ENCODE measurements around the gene GOLT1B. TPM values are rescaled to one million over a fixed set of nuclear protein-coding genes. Genes with fewer than 3 reads are reported as not detected.

GOLT1B gene
- total RNA-seq, 5 donors from 2014 or later (not counting 1 experiment from before 2014, with no cell fraction given), result 27.7 to 37.7 (median 35.1) TPM

DNA sequence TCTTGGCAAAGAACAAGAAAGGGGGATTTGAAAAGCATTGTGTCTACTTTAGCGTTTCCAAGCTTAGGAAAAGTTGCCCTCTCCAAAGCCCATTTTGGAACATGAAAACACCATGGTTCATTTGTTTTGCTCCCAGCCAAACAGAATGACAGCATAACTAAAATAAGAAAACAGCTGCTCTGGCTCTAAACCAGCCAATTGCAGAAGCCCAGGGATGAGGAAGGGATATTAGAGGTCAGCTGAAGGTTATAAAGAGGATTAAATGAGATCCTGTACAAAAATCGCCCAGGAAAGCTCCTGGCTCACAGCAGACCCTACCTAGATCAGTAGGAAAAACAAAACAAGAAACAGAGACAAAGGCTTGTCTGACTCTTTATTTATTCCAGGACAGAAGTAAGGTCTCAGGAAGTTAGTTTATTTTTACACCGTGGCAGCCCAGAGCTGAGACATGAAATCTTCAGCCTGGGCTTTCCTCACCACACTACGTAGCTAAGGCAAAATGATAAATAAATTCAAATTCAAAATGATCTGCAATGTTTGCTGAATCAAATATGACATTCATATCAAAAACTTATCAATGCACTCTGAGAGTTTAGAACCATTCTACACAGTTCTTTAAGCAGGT, 50.4 kb downstream of the GOLT1B start:
- POLR2A ChIA-PET, result no interaction called here
- ATAC-seq (replicated peaks in 1 of 4) (no peak), DNase-seq (no peak)
- no CpG with 5 or more reads among the region's 4 CpGs for WGBS (ENCODE audit: insufficient coverage)
- no peaks in the 10 kb centered on the region for H3K27me3 Mint-ChIP-seq
- no peaks in the 10 kb centered on the region for H3K4me1 Mint-ChIP-seq
- CTCF ChIA-PET, result no interaction called here
- Histone ChIP-seq H3K9me3 (no peaks in the 10 kb centered on the region), H3K4me3 (ENCODE audit: control insufficient read depth in 1 of 2, extremely low read depth in 1 of 2, low read length in 1 of 2) (no peak overlapping the region), H3K36me3 (ENCODE audit: control insufficient read depth in 2 of 2, extremely low read depth in 1 of 2, insufficient read depth in 1 of 2, low read length in 1 of 2) (no peaks in the 10 kb centered on the region), H3K27me3 (replicated peaks in 1 of 2; ENCODE audit: control insufficient read depth in 2 of 2, extremely low read depth in 1 of 2, insufficient read depth in 2 of 2, low read length in 1 of 2) (no peaks in the 10 kb centered on the region), H3K4me1 (ENCODE audit: control insufficient read depth in 1 of 2, extremely low read depth in 1 of 2, insufficient read depth in 2 of 2, low read length in 2 of 2) (no peaks in the 10 kb centered on the region), H3K27ac (ENCODE audit: low read length) (no peak overlapping the region)
- H3K27ac Mint-ChIP-seq, result no peak overlapping the region
- no peaks in the 10 kb centered on the region for H3K9me3 Mint-ChIP-seq
- H3K4me3 Mint-ChIP-seq, result no peak overlapping the region
- no peaks in the 10 kb centered on the region for H3K36me3 Mint-ChIP-seq

GRCh38 chr12:21552635-21553328, 51.2 kb downstream of the GOLT1B start:
- ChIA-PET CTCF (no interaction called here), POLR2A (no interaction called here)
- Mint-ChIP-seq H3K9me3 (no peaks in the 10 kb centered on the region), H3K36me3 (no peaks in the 10 kb centered on the region), H3K4me3 (no peak overlapping the region), H3K27ac (no peak overlapping the region), H3K27me3 (no peaks in the 10 kb centered on the region), H3K4me1 (no peaks in the 10 kb centered on the region)
- H3K9me3 ChIP-seq, result no peaks in the 10 kb centered on the region
- DNase-seq, result no peak
- 28% methylated on average over 2 of the region's 6 CpGs for WGBS (ENCODE audit: insufficient coverage)
- no peak for ATAC-seq (replicated peaks in 1 of 4)
- no peak overlapping the region for H3K27ac ChIP-seq (ENCODE audit: low read length)
- no peaks in the 10 kb centered on the region for H3K4me1 ChIP-seq (ENCODE audit: control insufficient read depth in 1 of 2, extremely low read depth in 1 of 2, insufficient read depth in 2 of 2, low read length in 2 of 2)
- H3K27me3 ChIP-seq (replicated peaks in 1 of 2; ENCODE audit: control insufficient read depth in 2 of 2, extremely low read depth in 1 of 2, insufficient read depth in 2 of 2, low read length in 1 of 2), result no peaks in the 10 kb centered on the region
- no peak overlapping the region for H3K4me3 ChIP-seq (ENCODE audit: control insufficient read depth in 1 of 2, extremely low read depth in 1 of 2, low read length in 1 of 2)
- H3K36me3 ChIP-seq (ENCODE audit: control insufficient read depth in 2 of 2, extremely low read depth in 1 of 2, insufficient read depth in 1 of 2, low read length in 1 of 2), result no peaks in the 10 kb centered on the region

DNA sequence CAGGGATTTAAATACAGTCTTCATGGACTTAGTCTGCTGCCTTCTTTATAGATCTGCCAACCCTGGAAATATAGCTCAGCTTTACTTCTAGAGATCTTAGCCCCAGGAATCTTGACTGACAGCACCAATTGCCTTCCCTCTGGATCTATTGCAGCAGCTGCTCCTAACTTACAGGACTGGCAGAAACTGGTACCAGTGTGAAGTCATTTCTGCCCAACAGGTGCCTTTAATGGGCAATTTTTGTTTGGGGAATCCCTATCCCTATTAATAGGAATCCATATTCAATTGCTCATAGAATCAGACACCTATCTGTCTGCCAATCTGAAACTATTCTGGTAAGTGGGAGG, 51.7 kb downstream of the GOLT1B start:
- Mint-ChIP-seq H3K27me3 (no peaks in the 10 kb centered on the region), H3K9me3 (no peaks in the 10 kb centered on the region), H3K27ac (no peak overlapping the region), H3K4me3 (no peak overlapping the region), H3K36me3 (peaks cover 3% of the 10 kb centered on the region), H3K4me1 (no peaks in the 10 kb centered on the region)
- H3K27ac ChIP-seq (ENCODE audit: low read length), result no peak overlapping the region
- ChIA-PET CTCF (no interaction called here), POLR2A (no interaction called here)
- H3K9me3 ChIP-seq, result no peaks in the 10 kb centered on the region
- H3K4me3 ChIP-seq (ENCODE audit: control insufficient read depth in 1 of 2, extremely low read depth in 1 of 2, low read length in 1 of 2), result no peak overlapping the region
- no peaks in the 10 kb centered on the region for H3K27me3 ChIP-seq (replicated peaks in 1 of 2; ENCODE audit: control insufficient read depth in 2 of 2, extremely low read depth in 1 of 2, insufficient read depth in 2 of 2, low read length in 1 of 2)
- DNase-seq (no peak), ATAC-seq (replicated peaks in 1 of 4) (no peak)
- no peaks in the 10 kb centered on the region for H3K36me3 ChIP-seq (ENCODE audit: control insufficient read depth in 2 of 2, extremely low read depth in 1 of 2, insufficient read depth in 1 of 2, low read length in 1 of 2)
- H3K4me1 ChIP-seq (ENCODE audit: control insufficient read depth in 1 of 2, extremely low read depth in 1 of 2, insufficient read depth in 2 of 2, low read length in 2 of 2), result no peaks in the 10 kb centered on the region

DNA sequence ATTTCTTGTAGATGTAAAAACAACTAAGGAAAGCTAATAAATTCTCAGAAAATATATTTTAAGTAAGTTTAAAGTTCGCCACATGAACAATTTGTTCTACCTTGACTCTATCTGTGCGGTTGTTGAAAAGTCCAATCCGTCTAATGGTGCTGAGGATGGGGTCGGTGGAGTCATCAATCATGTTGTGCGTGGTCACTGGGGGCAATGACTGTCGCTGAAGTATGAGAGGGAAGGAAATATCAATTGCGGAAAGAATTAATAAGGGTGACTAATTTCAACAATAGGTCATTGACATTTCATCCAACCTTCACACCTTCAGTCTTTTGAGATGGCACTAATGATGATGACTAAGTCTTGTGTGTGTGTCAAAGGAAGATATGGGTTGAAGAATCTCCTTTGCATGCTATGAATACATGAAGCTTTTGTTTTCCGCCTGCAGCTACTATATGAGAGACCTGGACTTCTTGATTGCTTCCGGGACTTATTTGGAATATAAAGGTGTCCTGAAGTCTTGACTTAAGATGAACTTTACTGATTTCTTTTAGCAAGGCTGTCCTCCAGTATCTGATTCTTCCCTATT, 56.6 kb downstream of the GOLT1B start:
- WGBS (ENCODE audit: insufficient coverage), result no CpG with 5 or more reads among the region's 9 CpGs
- POLR2A ChIA-PET, result interaction anchor here in 1 of 2 donors (0.6 kb wide), 1 partner anchor 499 kb away, joined by 4 read pairs; no protein-coding TSS in a partner anchor

GRCh38 chr12:21559855-21560569, 58.4 kb downstream of the GOLT1B start:
- ChIA-PET CTCF (no interaction called here), POLR2A (no interaction called here)
- Histone ChIP-seq H3K4me1 (ENCODE audit: control insufficient read depth in 1 of 2, extremely low read depth in 1 of 2, insufficient read depth in 2 of 2, low read length in 2 of 2) (no peaks in the 10 kb centered on the region), H3K27me3 (replicated peaks in 1 of 2; ENCODE audit: control insufficient read depth in 2 of 2, extremely low read depth in 1 of 2, insufficient read depth in 2 of 2, low read length in 1 of 2) (no peaks in the 10 kb centered on the region), H3K9me3 (no peaks in the 10 kb centered on the region), H3K36me3 (ENCODE audit: control insufficient read depth in 2 of 2, extremely low read depth in 1 of 2, insufficient read depth in 1 of 2, low read length in 1 of 2) (no peaks in the 10 kb centered on the region), H3K27ac (ENCODE audit: low read length) (no peak overlapping the region), H3K4me3 (ENCODE audit: control insufficient read depth in 1 of 2, extremely low read depth in 1 of 2, low read length in 1 of 2) (no peak overlapping the region)
- peaks cover 0 to 2% (median 0%) of the 10 kb centered on the region in 3 donors for H3K4me1 Mint-ChIP-seq
- WGBS (ENCODE audit: insufficient coverage), result no CpG with 5 or more reads among the region's 7 CpGs
- H3K36me3 Mint-ChIP-seq, result peaks cover 3% of the 10 kb centered on the region
- H3K27me3 Mint-ChIP-seq, result peaks cover 0 to 4% of the 10 kb centered on the region in 2 donors
- no peaks in the 10 kb centered on the region for H3K9me3 Mint-ChIP-seq
- no peak overlapping the region for H3K4me3 Mint-ChIP-seq
- DNase-seq, result no peak
- ATAC-seq (replicated peaks in 1 of 4), result no peak
- no peak overlapping the region for H3K27ac Mint-ChIP-seq

More for the DNA sequence above, 56.6 kb downstream of the GOLT1B start:
- CTCF ChIA-PET, result no interaction called here
- DNase-seq (no peak), ATAC-seq (replicated peaks in 1 of 4) (no peak)
- Histone ChIP-seq H3K4me3 (ENCODE audit: control insufficient read depth in 1 of 2, extremely low read depth in 1 of 2, low read length in 1 of 2) (no peak overlapping the region), H3K9me3 (no peaks in the 10 kb centered on the region), H3K27me3 (replicated peaks in 1 of 2; ENCODE audit: control insufficient read depth in 2 of 2, extremely low read depth in 1 of 2, insufficient read depth in 2 of 2, low read length in 1 of 2) (no peaks in the 10 kb centered on the region), H3K27ac (ENCODE audit: low read length) (no peak overlapping the region), H3K36me3 (ENCODE audit: control insufficient read depth in 2 of 2, extremely low read depth in 1 of 2, insufficient read depth in 1 of 2, low read length in 1 of 2) (no peaks in the 10 kb centered on the region), H3K4me1 (ENCODE audit: control insufficient read depth in 1 of 2, extremely low read depth in 1 of 2, insufficient read depth in 2 of 2, low read length in 2 of 2) (no peaks in the 10 kb centered on the region)
- Mint-ChIP-seq H3K4me1 (peaks cover 0 to 2% (median 0%) of the 10 kb centered on the region in 3 donors), H3K36me3 (peaks cover 3% of the 10 kb centered on the region), H3K9me3 (no peaks in the 10 kb centered on the region), H3K27me3 (peaks cover 0 to 4% of the 10 kb centered on the region in 2 donors), H3K27ac (no peak overlapping the region), H3K4me3 (no peak overlapping the region)

DNA sequence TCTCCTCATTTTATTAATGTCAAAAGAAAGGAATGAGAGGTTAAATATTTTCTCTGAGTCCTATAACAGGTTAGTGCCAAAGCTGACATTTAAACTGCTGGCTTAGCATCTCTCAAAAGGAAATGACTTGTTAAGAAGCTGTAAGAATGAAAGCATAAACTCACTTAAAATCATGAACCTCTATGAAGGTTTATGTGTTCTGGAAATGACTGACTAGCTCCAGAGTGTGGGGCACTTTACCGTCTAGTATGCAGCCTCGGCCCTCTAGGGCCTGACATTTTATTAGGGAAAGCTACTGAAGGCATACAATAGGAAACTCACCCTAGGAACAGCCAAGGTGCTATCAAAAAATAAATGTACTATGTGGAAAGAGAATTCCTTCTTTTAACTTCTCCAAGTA, 59.6 kb downstream of the GOLT1B start:
- Mint-ChIP-seq H3K4me1 (peaks cover 0 to 2% (median 0%) of the 10 kb centered on the region in 3 donors), H3K27me3 (peaks cover 0 to 4% of the 10 kb centered on the region in 2 donors), H3K9me3 (no peaks in the 10 kb centered on the region), H3K27ac (no peak overlapping the region), H3K36me3 (peaks cover 3% of the 10 kb centered on the region), H3K4me3 (no peak overlapping the region)
- ChIA-PET POLR2A (interaction anchor here (0.5 to 0.6 kb wide), 2 partner anchors 118 to 853 kb away, joined by 3 to 19 read pairs; no protein-coding TSS in a partner anchor), CTCF (interaction anchor here in 1 of 2 donors (0.6 kb wide), 1 partner anchor 1133 kb away, joined by 5 read pairs; no protein-coding TSS in a partner anchor)
- H3K4me1 ChIP-seq (ENCODE audit: control insufficient read depth in 1 of 2, extremely low read depth in 1 of 2, insufficient read depth in 2 of 2, low read length in 2 of 2), result no peaks in the 10 kb centered on the region
- no CpG with 5 or more reads among the region's 2 CpGs for WGBS (ENCODE audit: insufficient coverage)
- H3K36me3 ChIP-seq (ENCODE audit: control insufficient read depth in 2 of 2, extremely low read depth in 1 of 2, insufficient read depth in 1 of 2, low read length in 1 of 2), result no peaks in the 10 kb centered on the region
- no peak overlapping the region for H3K4me3 ChIP-seq (ENCODE audit: control insufficient read depth in 1 of 2, extremely low read depth in 1 of 2, low read length in 1 of 2)
- no peak overlapping the region for H3K27ac ChIP-seq (ENCODE audit: low read length)
- no peaks in the 10 kb centered on the region for H3K27me3 ChIP-seq (replicated peaks in 1 of 2; ENCODE audit: control insufficient read depth in 2 of 2, extremely low read depth in 1 of 2, insufficient read depth in 2 of 2, low read length in 1 of 2)
- no peak for DNase-seq
- H3K9me3 ChIP-seq, result no peaks in the 10 kb centered on the region
- ATAC-seq (replicated peaks in 1 of 4), result no peak

All from T-cell (primary cell).